GM23338 (cell line): Measurements from ENCODE around the gene ARHGAP1. TPM values are rescaled to one million over a fixed set of nuclear protein-coding genes. Genes with fewer than 3 reads are reported as not detected.

Experiments
- ATAC-seq: fragments of 200-7000 bp; cut with Tn5 transposase; 3 replicates; pipeline ENCODE4 v1.9.1; 2020
- DNase-seq: peaks from one replicate; pipeline ENCODE4 v3.0.0-alpha.2; 2015; ENCODE audit warnings: low spot score
- H2AFZ ChIP-seq: fragments of 200-600 bp; sonication (generic); 2 replicates; pipeline ENCODE4 v1.8.0; 2016; ENCODE audit warnings: antibody characterized with exemption, mild to moderate bottlenecking, moderate library complexity
- H3F3A ChIP-seq: fragments of 200-600 bp; sonication (generic); replicated peaks from 2 replicates; pipeline ENCODE4 v1.8.0; 2017; ENCODE audit warnings: antibody characterized with exemption, mixed run types, low read depth
- H3K27ac ChIP-seq: fragments of 200-600 bp; sonication (generic); 2 replicates; pipeline ENCODE4 v1.6.1; 2016; ENCODE audit warnings: low read depth
- H3K27me3 ChIP-seq: fragments of 200-600 bp; sonication (generic); 2 replicates; pipeline ENCODE4 v1.8.0; 2016; ENCODE audit warnings: mild to moderate bottlenecking, mixed run types, moderate library complexity; ENCODE audit not compliant: insufficient read depth
- H3K36me3 ChIP-seq: fragments of 200-600 bp; sonication (generic); 2 replicates; pipeline ENCODE4 v1.8.0; 2016; ENCODE audit warnings: mild to moderate bottlenecking; ENCODE audit not compliant: insufficient read depth
- H3K4me1 ChIP-seq: fragments of 200-600 bp; sonication (generic); 2 replicates; pipeline ENCODE4 v1.8.0; 2016; ENCODE audit warnings: mild to moderate bottlenecking, moderate library complexity; ENCODE audit not compliant: insufficient read depth
- H3K4me2 ChIP-seq: fragments of 200-600 bp; sonication (generic); 2 replicates; pipeline ENCODE4 v1.7.1; 2017; ENCODE audit warnings: mixed run types
- H3K4me3 ChIP-seq: fragments of 200-600 bp; sonication (generic); 2 replicates; pipeline ENCODE4 v1.6.1; 2016; ENCODE audit warnings: mixed run types
- H3K79me2 ChIP-seq: fragments of 200-600 bp; sonication (generic); replicated peaks from 2 replicates; pipeline ENCODE4 v1.8.0; 2017; ENCODE audit warnings: mild to moderate bottlenecking; ENCODE audit not compliant: insufficient read depth
- H3K9me2 ChIP-seq: fragments of 200-600 bp; sonication (generic); 2 replicates; pipeline ENCODE4 v1.8.0; 2017; ENCODE audit not compliant: insufficient read depth
- H4K20me1 ChIP-seq: fragments of 200-600 bp; sonication (generic); replicated peaks from 2 replicates; pipeline ENCODE4 v1.8.0; 2017; ENCODE audit warnings: mild to moderate bottlenecking; ENCODE audit not compliant: insufficient read depth
- H3K27ac Mint-ChIP-seq: 2 replicates; pipeline ENCODE4 v1.8.0; 2020; ENCODE audit warnings: inconsistent platforms, mild to moderate bottlenecking, moderate library complexity, mixed read lengths
- H3K27me3 Mint-ChIP-seq: 3 replicates; pipeline ENCODE4 v1.8.0; 2022; ENCODE audit warnings: low read depth, mild to moderate bottlenecking, moderate library complexity, mixed read lengths, inconsistent platforms; ENCODE audit not compliant: insufficient read depth, poor library complexity
- H3K36me3 Mint-ChIP-seq: 3 replicates; pipeline ENCODE4 v1.8.0; 2021; ENCODE audit warnings: low read depth, mild to moderate bottlenecking, inconsistent platforms, moderate library complexity, mixed read lengths
- H3K4me1 Mint-ChIP-seq: 3 replicates; pipeline ENCODE4 v1.8.0; 2020; ENCODE audit warnings: mild to moderate bottlenecking, inconsistent platforms, mixed read lengths
- H3K4me3 Mint-ChIP-seq: 3 replicates; pipeline ENCODE4 v1.8.0; 2021; ENCODE audit warnings: moderate library complexity, mild to moderate bottlenecking, inconsistent platforms, mixed read lengths
- H3K9me3 Mint-ChIP-seq: 3 replicates; pipeline ENCODE4 v1.8.0; 2020; ENCODE audit warnings: moderate library complexity, mild to moderate bottlenecking, inconsistent platforms, mixed read lengths
- CTCF ChIP-seq, 2 experiments: fragments of 200-600 bp in 1 of 2; sonication (generic) in 1 of 2; conservative IDR thresholded peaks; 2 replicates each; pipeline versions ENCODE4 v1.5.1 to v1.6.1; 2016 to 2017; ENCODE audit warnings: antibody characterized with exemption in 2 of 2, low read depth in 2 of 2, mild to moderate bottlenecking in 2 of 2, moderate library complexity in 1 of 2
- ETS1 ChIP-seq: IDR thresholded peaks from 2 replicates; pipeline ENCODE4 v1.6.1; 2016; ENCODE audit warnings: antibody characterized with exemption
- JUNB ChIP-seq: IDR thresholded peaks from one replicate; pipeline ENCODE4 v1.6.1; 2016; ENCODE audit warnings: antibody characterized with exemption; ENCODE audit not compliant: unreplicated experiment
- REST ChIP-seq: IDR thresholded peaks from one replicate; pipeline ENCODE4 v1.6.1; 2018; ENCODE audit warnings: antibody characterized with exemption; ENCODE audit not compliant: unreplicated experiment
- STAT1 ChIP-seq: IDR thresholded peaks from one replicate; pipeline ENCODE4 v1.6.1; 2016; ENCODE audit warnings: antibody characterized with exemption; ENCODE audit not compliant: unreplicated experiment
- polyA plus RNA-seq: library from polyadenylated mRNA; unstranded; fragments of >200 nt; fragmentation: Nextera tagmentation; extraction: Ambion mirVana; gene quantifications from 2 replicates; pipeline ENCODE4 v1.2.1, GENCODE V29; 2016
- total RNA-seq: library from RNA; depleted of rRNA; stranded (reverse); fragments of >200 nt; shearing (Covaris generic); gene quantifications from 2 replicates; pipeline ENCODE4 v1.2.3, GENCODE V29; 2014

ARHGAP1 gene
- total and polyA plus RNA-seq, 2 experiments from 2014 or later = 23.4 to 38.1 TPM

- TF ChIP-seq CTCF (conservative IDR thresholded peaks at IDR 0.05; ENCODE audit: low read depth in 2 of 2) (no peak), STAT1 (no peak), REST (no peak)
These were observed 20.9 kb downstream of the ARHGAP1 start (continued) for GRCh38 chr11:46679241-46680163.

GRCh38 chr11:46678741-46679130 is 21.7 kb downstream of the ARHGAP1 start:
- TF ChIP-seq STAT1 = no peak
- TF ChIP-seq REST = no peak
- no peak for TF ChIP-seq ETS1
- no peak for TF ChIP-seq JUNB

More at GRCh38 chr11:46678741-46679130, 21.7 kb downstream of the ARHGAP1 start:
- H3K36me3 ChIP-seq = no peaks in the 10 kb centered on the region
- Mint-ChIP-seq H3K4me3 (no peak overlapping the region), H3K27ac (no peak overlapping the region; the same call in 1 of the 2 replicates), H3K9me3 (no peaks in the 10 kb centered on the region), H3K36me3 (peaks cover 3% of the 10 kb centered on the region), H3K4me1 (peaks cover 20% of the 10 kb centered on the region), H3K27me3 (peaks cover 11% of the 10 kb centered on the region)
- H3K9me2 ChIP-seq = no peaks in the 10 kb centered on the region
- H3F3A ChIP-seq = peaks cover 2% of the 10 kb centered on the region; the same call in 1 of the 2 replicates
- H3K4me1 ChIP-seq = peaks cover 19% of the 10 kb centered on the region
- no peaks in the 10 kb centered on the region for H3K79me2 ChIP-seq
- DNase-seq (no peak), ATAC-seq (no peak)
- no peak overlapping the region for H3K4me2 ChIP-seq
- no peaks in the 10 kb centered on the region for H4K20me1 ChIP-seq
- H2AFZ ChIP-seq = no peak overlapping the region
- H3K4me3 ChIP-seq = no peak overlapping the region
- H3K27ac ChIP-seq = no peak overlapping the region
- H3K27me3 ChIP-seq = no peaks in the 10 kb centered on the region
